ENCODE measurements around the gene CRK. TPM values are rescaled to one million over a fixed set of nuclear protein-coding genes. Genes with fewer than 3 reads are reported as not detected.

CRK gene
- total RNA-seq, 1 donor = 106 TPM

DNA sequence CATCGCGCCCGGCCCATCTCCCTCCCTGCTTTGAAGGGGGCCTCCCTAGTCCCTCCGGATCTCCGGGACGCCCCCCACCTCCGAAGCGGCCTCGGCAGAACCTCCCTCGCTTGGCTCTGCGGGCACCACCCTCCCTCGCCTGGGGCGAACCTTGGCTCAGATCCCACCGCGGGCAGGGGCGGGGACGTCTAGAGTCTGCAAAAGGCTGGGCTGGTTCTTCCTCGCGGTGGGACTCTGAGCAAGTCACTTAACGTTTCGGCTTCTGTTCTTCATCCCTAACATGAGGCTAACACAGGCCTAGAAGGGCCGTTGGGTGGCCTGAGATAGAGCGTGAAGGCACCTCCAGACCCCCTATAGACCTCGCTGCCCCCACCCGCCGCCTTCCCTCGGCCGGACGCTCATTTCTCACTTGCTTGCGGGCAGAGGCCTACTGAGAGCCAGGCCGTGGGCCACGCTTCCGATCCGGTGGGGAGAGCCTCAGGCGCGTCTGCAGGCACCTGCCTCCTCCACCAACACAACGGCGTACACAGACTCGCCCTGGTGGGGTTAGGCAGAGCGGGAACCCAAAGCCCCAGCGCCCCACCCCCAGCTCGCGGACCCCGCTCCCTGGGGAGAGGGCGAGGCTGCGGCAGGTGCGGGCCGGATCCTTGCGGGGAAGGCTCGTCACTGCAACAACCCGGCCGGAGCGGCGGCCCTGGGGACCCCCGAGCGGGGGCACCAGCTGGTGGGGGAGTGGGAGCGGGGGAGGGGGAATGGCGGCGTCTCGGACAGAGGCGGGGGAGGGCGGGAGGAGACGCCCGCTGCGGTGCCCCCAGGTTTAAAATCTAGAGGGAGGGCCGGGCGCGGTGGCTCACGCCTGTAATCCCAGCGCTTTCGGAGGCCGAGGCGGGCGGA, 31.0 kb upstream of the CRK start:
- TF ChIP-seq, protein P1, sequence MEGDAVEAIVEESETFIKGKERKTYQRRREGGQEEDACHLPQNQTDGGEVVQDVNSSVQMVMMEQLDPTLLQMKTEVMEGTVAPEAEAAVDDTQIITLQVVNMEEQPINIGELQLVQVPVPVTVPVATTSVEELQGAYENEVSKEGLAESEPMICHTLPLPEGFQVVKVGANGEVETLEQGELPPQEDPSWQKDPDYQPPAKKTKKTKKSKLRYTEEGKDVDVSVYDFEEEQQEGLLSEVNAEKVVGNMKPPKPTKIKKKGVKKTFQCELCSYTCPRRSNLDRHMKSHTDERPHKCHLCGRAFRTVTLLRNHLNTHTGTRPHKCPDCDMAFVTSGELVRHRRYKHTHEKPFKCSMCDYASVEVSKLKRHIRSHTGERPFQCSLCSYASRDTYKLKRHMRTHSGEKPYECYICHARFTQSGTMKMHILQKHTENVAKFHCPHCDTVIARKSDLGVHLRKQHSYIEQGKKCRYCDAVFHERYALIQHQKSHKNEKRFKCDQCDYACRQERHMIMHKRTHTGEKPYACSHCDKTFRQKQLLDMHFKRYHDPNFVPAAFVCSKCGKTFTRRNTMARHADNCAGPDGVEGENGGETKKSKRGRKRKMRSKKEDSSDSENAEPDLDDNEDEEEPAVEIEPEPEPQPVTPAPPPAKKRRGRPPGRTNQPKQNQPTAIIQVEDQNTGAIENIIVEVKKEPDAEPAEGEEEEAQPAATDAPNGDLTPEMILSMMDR (IDR thresholded peaks at IDR 0.05; ENCODE audit: insufficient read depth, low read length) = no peak
- DNase-seq (ENCODE audit: low read depth) = peak; percentile 47
- H3K4me3 ChIP-seq (ENCODE audit: low read depth, low read length) = peak overlapping the region; percentile 56

DNA sequence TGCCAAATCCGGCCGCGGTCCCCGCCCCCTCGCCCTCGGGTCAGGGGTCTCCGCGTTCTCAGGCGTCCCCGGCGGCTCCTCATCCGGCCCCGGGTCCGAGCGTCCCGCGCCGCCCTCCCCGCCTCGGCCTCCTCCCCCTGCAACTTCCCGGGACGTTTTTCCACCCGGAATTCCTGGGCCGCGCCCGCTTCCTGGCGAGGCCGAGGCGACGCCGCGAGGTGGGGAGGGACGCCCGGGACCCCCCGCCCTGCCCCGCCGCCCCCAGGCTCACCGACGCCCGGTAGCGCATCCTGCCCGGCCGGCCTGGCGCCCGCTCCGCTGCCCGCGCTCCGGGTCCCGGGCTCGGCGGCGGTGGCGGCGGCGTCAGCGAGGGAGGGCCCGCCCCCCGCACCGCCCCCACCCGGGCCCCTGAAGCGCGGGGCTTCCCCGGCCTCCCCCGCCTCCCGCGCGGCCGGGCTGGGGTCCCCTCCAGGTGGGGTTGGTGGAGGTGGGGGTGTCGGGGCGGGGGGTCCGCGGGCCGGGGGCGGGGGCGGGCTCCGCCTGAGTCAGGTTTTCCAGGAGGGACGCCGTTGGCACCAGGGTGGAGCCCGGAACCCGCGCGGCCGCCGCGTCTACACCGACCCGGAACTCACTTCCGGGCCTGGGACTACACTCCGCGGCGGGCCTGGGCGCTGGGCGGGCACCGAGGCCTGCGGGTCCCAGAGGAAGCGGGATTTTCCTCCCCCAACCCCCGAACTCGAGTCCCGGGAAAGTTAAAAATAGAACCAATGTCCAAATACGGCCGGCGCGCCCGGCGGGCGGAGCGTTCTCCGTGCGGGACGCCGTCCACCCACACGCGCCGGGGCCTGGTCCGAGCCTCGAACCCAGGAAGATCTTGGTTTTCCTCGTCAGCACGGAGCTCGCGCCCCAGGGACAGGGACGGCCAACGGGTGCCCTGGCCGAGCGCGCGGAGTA, 29.7 kb upstream of the CRK start:
- TF ChIP-seq, protein P1 (IDR thresholded peaks at IDR 0.05; ENCODE audit: insufficient read depth, low read length) = no peak
- DNase-seq (ENCODE audit: low read depth) = peak; percentile 59

DNA sequence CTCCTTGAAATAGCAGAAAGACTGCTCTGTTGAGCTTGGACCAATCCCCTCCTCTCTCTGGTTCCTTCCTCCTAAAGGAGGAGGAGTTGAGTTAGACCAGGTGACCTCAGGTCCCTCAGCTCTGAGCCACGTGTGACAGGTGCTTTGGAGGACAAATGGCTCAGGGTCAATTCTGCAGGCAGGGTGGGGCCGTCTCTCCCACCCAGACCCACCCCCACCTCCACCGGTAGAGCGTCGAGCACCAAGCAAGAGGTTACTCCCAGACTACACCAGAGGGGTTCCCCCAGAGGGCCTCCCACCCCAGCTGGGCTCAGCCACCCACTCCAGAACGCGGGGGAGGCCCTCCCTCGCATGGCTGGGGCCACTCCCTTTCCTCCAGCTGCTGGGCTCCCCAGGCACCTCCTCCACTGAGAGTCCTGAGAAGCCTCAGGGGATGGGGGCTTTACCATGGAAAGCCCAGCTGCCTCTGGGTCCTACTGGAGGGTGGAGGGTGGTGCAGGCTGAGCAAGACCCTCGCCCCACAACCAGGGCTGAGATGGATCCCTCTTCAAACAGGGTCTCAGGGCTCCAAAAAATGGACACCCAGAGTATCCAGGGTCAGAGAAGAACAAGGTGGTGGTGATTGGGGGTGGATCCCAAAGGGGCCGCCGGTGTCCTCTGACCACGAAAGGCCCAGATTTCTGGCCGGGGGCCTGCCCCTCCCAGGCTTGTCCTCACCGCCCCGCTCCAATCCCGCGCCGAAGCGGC, 28.8 kb upstream of the CRK start:
- peak; percentile 38 for DNase-seq (ENCODE audit: low read depth)
- TF ChIP-seq, protein P1 (IDR thresholded peaks at IDR 0.05; ENCODE audit: insufficient read depth, low read length) = no peak
- peak overlapping the region; percentile 76 for H3K4me3 ChIP-seq (ENCODE audit: low read depth, low read length)

More for the DNA sequence above, 29.7 kb upstream of the CRK start:
- H3K4me3 ChIP-seq (ENCODE audit: low read depth, low read length) = peak overlapping the region; percentile 76

DNA sequence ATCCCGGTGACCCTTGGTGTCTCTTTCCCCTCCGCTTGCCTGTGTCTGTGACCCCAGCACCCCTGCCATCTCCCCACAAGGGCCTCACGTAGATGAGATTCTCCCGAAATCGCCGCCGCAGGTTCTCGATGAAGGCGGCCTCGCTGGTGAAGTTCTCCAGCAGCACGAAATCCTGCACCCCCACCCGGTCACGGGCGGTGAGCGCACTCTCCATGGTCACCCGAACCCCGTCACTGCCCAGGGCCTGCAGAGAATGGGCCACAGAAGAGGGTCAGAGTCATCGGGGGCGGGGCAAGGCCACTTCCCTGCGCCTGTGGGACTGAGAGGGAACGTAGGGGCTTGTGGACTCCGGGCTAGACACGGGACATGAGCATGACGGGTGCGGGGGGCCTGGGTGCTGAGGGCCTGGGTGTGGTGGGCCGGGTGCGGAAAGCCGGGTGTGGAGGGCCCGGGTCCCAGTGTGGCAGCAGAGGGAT, 28.1 kb upstream of the CRK start:
- TF ChIP-seq, protein P1 (IDR thresholded peaks at IDR 0.05; ENCODE audit: insufficient read depth, low read length) = no peak
- no peak overlapping the region for H3K4me3 ChIP-seq (ENCODE audit: low read depth, low read length)
- DNase-seq (ENCODE audit: low read depth) = no peak

DNA sequence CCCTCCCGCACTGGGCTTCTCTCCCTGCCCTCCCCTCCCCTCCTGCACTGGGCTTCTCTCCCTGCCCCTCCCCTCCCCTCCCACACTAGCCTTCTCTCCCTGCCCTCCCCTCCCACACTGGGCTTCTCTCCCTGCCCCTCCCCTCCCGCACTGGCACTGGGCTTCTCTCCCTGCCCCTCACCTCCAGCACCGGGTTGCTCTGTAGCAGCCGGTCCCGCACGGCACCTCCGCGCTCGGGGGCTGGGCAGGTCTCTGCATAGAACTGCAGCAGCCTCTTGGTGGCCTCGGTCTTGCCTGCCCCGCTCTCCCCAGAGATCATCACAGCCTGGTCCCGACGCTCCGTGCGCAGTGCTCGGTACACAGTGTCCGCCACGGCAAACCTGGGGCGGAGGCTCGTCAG, 26.6 kb upstream of the CRK start:
- no peak for DNase-seq (ENCODE audit: low read depth)
- TF ChIP-seq, protein P1 (IDR thresholded peaks at IDR 0.05; ENCODE audit: insufficient read depth, low read length) = no peak
- no peak overlapping the region for H3K4me3 ChIP-seq (ENCODE audit: low read depth, low read length)

DNA sequence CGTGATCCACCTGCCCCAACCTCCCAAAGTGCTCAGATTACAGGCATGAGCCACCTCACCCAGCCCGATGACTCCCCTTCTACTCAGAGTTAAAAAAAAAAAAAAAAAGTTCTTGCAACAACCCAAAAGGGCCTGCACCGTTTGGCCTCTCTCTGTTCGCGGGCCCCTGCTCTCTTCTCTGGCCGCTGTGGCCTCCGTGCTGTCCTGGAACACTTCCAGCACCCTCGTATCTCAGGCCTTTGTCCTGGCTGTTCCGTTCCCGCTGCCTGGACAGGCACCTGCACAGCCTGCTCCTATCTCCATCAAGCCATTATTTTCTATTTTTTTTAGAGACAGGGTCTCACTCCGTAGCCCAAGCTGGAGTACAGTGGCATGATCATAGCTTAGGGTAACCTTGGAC, 25.7 kb upstream of the CRK start:
- TF ChIP-seq, protein P1 (IDR thresholded peaks at IDR 0.05; ENCODE audit: insufficient read depth, low read length) = no peak
- DNase-seq (ENCODE audit: low read depth) = no peak

More for the DNA sequence above, 25.7 kb upstream of the CRK start:
- no peak overlapping the region for H3K4me3 ChIP-seq (ENCODE audit: low read depth, low read length)
